Stimulated activated naive CD8-positive, alpha-beta T cell treated with anti-CD3 and anti-CD28 coated beads, Interleukin-15, amount 100 ng/mL, for 72 hours (primary cell): ENCODE data around the gene TMEM167B.

Source experiments
- ATAC-seq: fragments of 150-1000 bp; cut with Tn5 transposase; 2 replicates; pipeline ENCODE4 v1.10.0; 2021; ENCODE audit warnings: mild to moderate bottlenecking, moderate library complexity
- DNase-seq, 2 donors: peaks; one replicate each; pipeline ENCODE4 v3.0.0; 2021 to 2022
- H3K27ac Mint-ChIP-seq, 2 donors: one replicate each; pipeline ENCODE4 v1.8.0; 2022; ENCODE audit warnings: mild to moderate bottlenecking in 2 of 2, mixed read lengths in 2 of 2, moderate library complexity in 2 of 2
- H3K27me3 Mint-ChIP-seq: one replicate; pipeline ENCODE4 v1.8.0; 2022; ENCODE audit warnings: mixed read lengths
- H3K4me1 Mint-ChIP-seq: one replicate; pipeline ENCODE4 v1.8.0; 2022; ENCODE audit warnings: mild to moderate bottlenecking, mixed read lengths
- H3K4me3 Mint-ChIP-seq, 2 donors: one replicate each; pipeline ENCODE4 v1.8.0; 2022; ENCODE audit warnings: mild to moderate bottlenecking in 2 of 2, mixed read lengths in 2 of 2, moderate library complexity in 1 of 2
- H3K9me3 Mint-ChIP-seq, 2 donors: one replicate each; pipeline ENCODE4 v1.8.0; 2022; ENCODE audit warnings: mixed read lengths in 2 of 2

TMEM167B gene

DNA sequence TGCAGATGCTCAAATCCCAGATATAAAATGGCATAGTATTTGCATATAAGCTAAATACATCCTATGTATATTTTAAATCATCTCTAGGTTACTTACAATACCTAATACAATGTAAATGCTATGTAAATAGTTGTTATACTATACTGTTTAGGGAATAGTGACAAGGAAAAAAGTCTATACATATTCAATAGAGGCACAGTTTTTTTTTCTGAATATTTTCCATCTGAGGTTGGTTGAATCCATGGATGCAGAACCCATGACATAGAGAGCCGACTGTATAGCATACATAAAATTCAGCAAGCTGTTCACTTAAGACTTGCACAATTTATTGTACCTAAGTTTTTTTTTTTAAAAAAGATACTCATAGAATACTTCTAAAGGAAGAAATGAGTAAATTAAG, 21.3 kb upstream of the TMEM167B start:
- Mint-ChIP-seq H3K9me3 (no peaks in the 10 kb centered on the region), H3K4me3 (no peak overlapping the region), H3K27me3 (no peaks in the 10 kb centered on the region), H3K27ac (no peak overlapping the region), H3K4me1 (peaks cover 3% of the 10 kb centered on the region)
- DNase-seq: no peak
- ATAC-seq: no peak

DNA sequence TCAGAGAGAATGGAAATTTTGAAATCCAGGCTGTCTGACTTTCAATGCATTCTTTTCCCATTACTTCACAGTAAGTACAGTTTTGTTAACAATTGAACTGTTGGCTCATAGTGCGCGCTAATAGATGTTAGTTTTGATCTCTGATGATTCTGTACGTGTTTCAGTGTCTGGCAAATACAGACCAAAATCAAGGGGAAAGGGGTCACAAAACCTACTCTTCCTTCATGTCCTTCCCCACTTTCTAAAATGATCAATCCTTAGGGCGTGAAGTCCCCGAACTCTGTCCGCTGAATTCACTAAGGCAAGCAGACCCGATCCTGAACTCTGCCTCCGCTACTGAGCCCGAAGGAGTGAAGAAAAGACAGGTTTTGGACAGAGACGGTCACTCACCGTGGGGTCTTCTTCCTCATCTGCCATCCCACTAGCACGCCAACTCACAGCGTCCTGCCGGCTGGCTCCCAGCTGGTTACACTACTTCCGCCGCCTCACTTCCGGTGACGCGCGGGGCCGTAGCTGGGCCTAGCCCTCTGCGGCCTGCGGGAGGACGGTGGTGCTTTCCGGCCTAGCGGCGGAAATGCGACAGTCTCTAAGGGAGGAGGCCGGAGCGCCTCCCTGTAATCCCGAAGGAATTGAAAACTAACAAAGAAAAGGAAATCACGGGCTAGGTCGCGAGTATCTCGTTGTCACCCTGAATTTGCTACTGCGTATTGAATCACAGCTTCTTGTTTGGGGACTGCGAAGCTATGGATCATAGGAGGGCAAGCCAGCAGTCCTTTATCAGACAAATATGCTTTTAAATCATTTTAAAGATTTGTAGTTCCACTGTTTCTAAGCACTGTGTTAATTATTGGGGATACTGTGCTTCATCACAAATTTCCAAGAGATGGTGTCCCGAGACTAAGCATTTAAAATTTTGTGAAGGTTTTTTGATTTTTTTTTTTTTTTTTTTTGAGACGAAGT, 14.8 kb upstream of the TMEM167B start, which contains the start of gene TAF13:
TSS of gene TAF13 (minus strand) at position 473 of the 960 bp plus-strand sequence. CDS start at position 417, 56 bp downstream.
- Mint-ChIP-seq H3K27ac (peak within 1 kb of the TSS; percentile 96 to 99), H3K4me1 (peaks cover 16% of the 10 kb centered on the region)

DNA sequence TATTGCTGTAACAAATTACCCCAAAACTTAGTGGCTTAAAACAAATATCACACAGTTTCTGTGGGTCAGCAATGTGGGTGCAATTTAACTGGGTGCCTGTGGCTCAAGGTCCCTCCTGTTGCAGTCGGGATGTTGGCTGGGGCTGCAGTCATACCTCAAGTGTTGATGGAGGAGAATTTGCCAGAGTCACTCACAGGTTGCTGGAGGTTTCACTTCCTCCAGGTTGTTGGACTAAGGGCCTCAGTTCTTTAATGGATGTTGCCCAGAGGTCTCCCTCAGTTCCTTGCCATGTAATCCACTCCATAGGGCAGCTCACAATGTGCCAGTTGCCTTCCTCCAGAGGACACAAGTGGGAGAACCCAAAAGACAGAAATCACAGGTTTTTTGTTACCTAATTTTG, 12.2 kb upstream of the TMEM167B start:
- H3K9me3 Mint-ChIP-seq: no peaks in the 10 kb centered on the region
- H3K4me3 Mint-ChIP-seq: no peak overlapping the region
- H3K27ac Mint-ChIP-seq: no peak overlapping the region
- ATAC-seq: no peak
- H3K4me1 Mint-ChIP-seq: peaks cover 16% of the 10 kb centered on the region
- DNase-seq: no peak
- no peaks in the 10 kb centered on the region for H3K27me3 Mint-ChIP-seq

More for the DNA sequence above, 14.8 kb upstream of the TMEM167B start, which contains the start of gene TAF13:
- ATAC-seq: peak; percentile 100
- peak; percentile 78 to 90 for DNase-seq
- H3K9me3 Mint-ChIP-seq: no peaks in the 10 kb centered on the region
- peak within 1 kb of the TSS; percentile 98 for H3K4me3 Mint-ChIP-seq
- H3K27me3 Mint-ChIP-seq: no peaks in the 10 kb centered on the region

DNA sequence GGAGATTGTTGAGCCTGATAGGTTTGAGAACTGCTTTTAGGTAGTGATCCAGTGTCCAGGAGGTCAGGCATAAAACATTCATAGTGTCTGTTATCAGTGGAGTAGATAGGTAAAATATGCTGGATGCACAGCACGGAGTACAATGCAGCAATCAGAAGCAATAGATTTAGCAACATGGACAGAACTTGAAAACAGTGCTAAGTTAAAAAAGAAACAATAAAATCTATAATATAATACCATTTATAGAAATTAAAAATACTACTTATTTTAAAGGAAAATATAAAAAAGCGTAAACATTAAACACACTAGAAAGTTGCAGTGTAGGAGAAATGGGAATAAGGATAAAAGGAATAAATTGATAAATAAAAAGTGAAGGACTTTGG, 11.3 kb upstream of the TMEM167B start:
- ATAC-seq: no peak
- no peak overlapping the region for H3K27ac Mint-ChIP-seq
- H3K4me3 Mint-ChIP-seq: no peak overlapping the region
- H3K27me3 Mint-ChIP-seq: no peaks in the 10 kb centered on the region
- H3K4me1 Mint-ChIP-seq: peaks cover 13% of the 10 kb centered on the region
- DNase-seq: no peak
- H3K9me3 Mint-ChIP-seq: no peaks in the 10 kb centered on the region

DNA sequence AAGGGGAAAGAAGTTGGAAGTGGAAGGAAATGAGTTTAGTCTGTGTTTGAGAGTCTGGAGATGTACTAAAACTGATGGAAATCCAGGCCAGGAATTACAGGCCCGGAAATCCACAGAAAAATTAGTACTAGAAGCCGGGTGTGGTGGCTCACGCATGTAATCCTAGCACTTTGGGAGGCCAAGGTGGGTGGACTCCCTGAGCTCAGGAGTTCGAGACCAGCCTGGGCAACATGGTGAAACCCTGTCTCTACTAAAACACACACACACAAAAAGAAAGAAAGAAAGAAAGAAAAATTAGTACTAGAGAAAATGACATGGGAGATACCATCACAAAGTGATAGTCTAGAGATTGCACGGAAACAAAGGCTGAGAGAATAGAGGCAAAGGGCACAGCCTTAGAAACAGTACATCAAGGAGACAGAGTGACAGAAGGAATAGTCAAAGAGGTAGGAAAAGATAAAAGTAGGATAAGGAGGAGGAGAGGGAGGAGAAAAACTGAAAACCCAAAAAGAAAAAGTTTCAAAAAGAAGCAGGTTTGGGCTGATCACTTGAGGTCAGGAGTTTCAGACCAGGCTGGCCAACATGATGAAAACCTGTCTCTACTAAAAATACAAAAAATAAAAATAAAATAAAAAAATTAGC, 10.0 kb upstream of the TMEM167B start:
- Mint-ChIP-seq H3K4me3 (no peak overlapping the region), H3K4me1 (peaks cover 5% of the 10 kb centered on the region), H3K27ac (no peak overlapping the region), H3K27me3 (no peaks in the 10 kb centered on the region), H3K9me3 (no peaks in the 10 kb centered on the region)
- ATAC-seq (no peak), DNase-seq (no peak)

DNA sequence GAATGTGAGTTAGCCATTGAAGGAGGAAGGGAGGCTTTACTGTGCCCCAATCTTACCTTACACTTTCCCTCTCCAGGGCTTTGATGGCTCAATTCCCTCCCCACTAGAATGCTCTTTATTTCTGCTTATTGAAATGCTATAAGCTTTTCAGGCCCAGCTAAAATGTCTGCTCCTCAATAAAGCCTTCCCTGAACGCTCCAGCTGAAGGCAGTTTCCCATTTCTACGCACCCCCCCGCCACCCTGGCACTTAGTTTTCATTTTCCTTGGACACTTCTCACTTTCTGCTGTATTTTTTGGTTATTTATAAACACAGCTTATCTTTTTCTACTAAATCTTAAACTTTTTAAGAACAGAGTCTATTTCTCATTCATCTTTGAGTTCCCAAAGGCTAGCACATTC, 7.1 kb upstream of the TMEM167B start:
- ATAC-seq: no peak
- H3K27ac Mint-ChIP-seq: no peak overlapping the region
- no peak for DNase-seq
- H3K9me3 Mint-ChIP-seq: no peaks in the 10 kb centered on the region
- H3K27me3 Mint-ChIP-seq: no peaks in the 10 kb centered on the region
- no peaks in the 10 kb centered on the region for H3K4me1 Mint-ChIP-seq
- no peak overlapping the region for H3K4me3 Mint-ChIP-seq

DNA sequence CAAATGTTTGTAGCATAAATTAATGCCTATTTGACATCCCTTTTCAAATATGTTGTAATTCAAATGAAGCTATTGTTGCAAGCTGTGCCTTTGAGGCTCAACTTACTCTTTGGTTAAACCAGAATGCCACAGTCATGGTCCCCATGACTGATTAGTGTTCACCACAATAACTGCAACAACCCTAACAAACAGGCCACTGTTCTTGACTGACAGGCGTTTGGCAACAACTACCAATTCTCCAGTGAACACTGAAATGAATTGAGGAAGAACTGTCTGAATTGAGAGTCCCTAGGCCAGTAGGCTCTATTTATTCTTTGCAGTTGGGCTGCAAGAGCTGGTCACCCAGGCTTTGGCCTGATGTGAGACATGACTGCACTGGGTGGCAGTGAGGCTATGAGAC, 6.6 kb upstream of the TMEM167B start:
- H3K9me3 Mint-ChIP-seq: no peaks in the 10 kb centered on the region
- no peaks in the 10 kb centered on the region for H3K4me1 Mint-ChIP-seq
- H3K4me3 Mint-ChIP-seq: no peak overlapping the region
- ATAC-seq (no peak), DNase-seq (no peak)
- H3K27ac Mint-ChIP-seq: no peak overlapping the region
- no peaks in the 10 kb centered on the region for H3K27me3 Mint-ChIP-seq

DNA sequence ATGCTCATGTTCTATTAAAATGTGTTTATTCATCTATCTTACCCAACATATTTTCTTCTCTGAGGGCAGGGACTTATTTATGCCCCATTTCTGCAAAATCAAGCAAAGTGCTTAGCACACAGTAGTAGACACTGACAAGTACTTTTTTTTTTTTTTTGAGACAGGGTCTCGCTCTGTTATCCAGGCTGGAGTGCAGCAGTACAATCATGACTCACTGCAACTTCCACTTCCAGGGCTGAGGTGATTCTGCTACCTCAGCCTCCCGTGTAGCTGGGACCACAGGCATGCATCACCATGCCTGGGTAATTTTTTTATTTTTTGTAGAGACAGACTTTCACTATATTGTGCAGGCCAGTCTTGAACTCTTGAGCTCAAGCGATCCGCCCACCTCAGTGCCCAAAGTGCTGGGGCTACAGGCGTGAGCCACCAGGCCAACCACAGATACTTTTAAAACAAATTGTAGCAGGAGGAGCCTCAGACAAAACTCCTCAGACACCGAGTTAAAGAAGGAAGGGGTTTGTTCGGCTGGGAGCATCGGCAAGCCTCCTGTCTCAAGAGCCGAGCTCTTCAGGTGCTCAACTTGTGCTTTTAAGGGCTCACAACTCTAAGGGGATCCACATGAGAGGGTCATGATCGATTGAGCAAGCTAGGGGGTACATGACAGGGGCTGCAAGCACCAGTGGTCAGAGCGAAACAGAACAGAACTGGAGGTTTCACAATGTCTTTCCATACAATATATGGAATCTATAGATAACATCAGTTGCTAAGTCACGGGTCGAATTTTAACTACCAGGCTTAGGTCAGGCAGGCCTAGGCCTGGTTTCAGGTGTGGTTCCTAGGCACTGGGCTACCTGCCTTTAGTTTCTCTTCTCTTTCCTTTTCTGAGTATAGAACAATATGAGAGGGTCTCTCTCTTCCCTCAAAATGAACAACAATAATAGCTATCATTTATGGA, 5.7 kb upstream of the TMEM167B start:
- H3K27me3 Mint-ChIP-seq: no peaks in the 10 kb centered on the region
- H3K27ac Mint-ChIP-seq: no peak overlapping the region
- no peak overlapping the region for H3K4me3 Mint-ChIP-seq
- peaks cover 8% of the 10 kb centered on the region for H3K4me1 Mint-ChIP-seq
- no peak for DNase-seq
- no peaks in the 10 kb centered on the region for H3K9me3 Mint-ChIP-seq
- ATAC-seq: no peak

DNA sequence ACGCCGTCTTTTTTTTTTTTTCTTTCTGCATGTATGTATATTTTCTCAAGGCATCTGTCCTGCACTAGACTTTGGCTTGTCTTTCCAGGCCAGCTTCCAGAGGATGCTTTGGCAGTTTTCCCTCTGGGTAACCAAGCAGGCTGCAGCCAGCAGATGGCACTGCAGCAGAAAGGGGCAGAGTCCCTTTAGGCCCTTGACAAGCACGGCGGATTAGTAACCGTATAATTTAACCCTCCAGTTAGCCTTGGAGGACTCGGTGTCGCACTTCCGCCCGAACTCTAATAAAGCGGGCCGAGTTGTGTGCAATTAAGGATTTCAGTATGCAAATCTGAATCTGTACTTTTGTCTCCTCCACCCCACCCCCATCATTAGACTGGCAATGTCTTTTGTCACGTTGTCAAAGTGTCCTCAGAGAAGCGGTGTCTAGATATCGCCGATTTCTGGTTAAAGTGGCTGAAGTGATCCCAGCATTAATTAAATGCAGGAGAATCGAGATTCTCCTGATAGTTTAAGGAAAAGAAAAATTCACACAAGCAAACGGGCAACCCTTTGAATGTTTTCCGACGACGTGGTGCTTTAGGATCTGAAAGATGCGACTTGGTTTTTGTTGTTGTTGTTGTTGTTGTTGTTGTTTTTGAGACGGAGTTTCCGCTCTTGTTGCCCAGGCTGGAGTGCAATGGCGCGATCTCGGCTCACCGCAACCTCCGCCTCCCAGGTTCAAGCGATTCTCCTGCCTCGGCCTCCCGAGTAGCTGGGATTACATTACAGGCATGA, 1.1 kb upstream of the TMEM167B start:
- H3K9me3 Mint-ChIP-seq: no peaks in the 10 kb centered on the region
- ATAC-seq (peak; percentile 32), DNase-seq (peak; percentile 43 to 57)
- H3K4me3 Mint-ChIP-seq: peak overlapping the region; percentile 86 to 93
- no peaks in the 10 kb centered on the region for H3K27me3 Mint-ChIP-seq
- peaks cover 30% of the 10 kb centered on the region for H3K4me1 Mint-ChIP-seq
- H3K27ac Mint-ChIP-seq: peak overlapping the region; percentile 52 to 95

DNA sequence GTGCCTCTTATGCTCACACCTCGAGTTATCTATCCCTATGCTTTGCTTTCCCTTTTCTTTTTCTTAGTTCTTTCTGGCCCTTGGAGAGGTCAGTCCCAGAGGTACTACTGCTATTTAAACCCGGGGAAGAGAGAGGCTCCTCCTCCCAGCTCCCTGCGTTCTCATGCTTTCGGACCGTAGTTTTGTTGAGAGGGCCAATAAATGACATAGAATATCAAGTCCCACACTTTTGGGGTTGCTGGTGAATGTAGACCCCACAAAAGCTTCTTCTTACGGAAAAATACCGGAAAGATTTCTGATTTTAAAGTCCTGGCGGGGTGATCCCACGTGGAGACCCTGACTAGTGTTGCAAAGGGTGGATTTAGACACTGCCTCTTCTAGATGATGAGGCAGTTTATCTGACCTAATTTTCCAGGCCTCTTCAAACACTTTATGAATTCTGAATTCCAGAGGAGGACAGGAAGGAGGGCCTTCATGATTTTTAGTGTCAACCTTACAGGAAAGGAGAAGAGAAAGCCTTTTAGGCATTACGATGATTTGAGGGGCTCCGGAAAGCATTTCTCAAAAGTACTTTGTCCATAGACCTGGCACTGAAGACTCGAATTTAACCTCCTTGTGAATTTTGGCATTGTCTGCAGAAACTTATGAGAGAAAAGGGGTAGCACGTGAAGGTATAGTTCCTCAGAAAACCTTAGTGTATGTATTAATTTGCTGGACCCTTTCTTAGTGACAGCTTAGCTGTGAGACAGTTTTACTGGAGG, 694 bp downstream of the TMEM167B start:
- peak overlapping the region; percentile 95 to 96 for H3K27ac Mint-ChIP-seq
- DNase-seq: no peak
- peak overlapping the region; percentile 86 to 93 for H3K4me3 Mint-ChIP-seq
- H3K27me3 Mint-ChIP-seq: no peaks in the 10 kb centered on the region
- no peaks in the 10 kb centered on the region for H3K9me3 Mint-ChIP-seq
- ATAC-seq: peak; percentile 68
- H3K4me1 Mint-ChIP-seq: peaks cover 30% of the 10 kb centered on the region

DNA sequence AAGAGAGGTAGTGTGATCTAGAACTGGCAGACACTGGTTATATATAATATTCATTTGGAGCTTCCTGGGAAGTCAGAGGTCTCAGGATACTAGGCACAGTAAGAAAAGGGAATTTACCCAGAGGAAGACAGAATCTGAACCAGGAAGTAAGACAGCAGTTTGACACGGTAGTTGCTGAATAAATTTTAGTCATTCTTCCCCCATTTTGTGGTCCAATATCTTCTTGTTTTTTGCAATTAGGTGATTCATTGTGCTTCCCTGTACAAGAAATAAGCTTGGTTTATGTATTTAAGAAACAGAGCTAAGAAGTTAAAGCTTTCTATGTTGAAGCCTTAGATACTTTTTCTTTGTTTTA, 1.3 kb downstream of the TMEM167B start:
- DNase-seq: no peak
- Mint-ChIP-seq H3K9me3 (no peaks in the 10 kb centered on the region), H3K27me3 (no peaks in the 10 kb centered on the region), H3K4me1 (peaks cover 30% of the 10 kb centered on the region), H3K4me3 (peak overlapping the region; percentile 86 to 93), H3K27ac (peak overlapping the region; percentile 95 to 96)
- no peak for ATAC-seq

DNA sequence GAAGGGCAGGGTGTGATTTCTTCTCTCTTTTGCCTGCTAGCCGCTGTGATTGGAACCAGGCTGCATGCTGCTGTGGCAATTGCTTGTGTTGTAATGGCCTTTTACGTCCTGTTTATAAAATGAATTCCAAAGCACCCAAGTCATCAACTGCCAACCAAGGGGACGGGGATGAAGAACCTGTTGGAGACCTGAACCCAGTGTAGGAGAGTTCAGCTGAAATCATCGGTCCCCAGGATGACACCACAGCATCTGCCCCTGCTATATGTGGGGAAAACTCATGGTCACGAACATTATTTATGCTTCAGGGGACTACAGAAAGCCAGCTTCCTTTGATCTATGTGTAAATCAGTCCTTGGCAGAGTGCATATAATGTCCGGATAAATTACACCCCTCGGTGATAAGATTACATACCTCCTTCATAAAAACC, 3.8 kb downstream of the TMEM167B start:
- Mint-ChIP-seq H3K27ac (no peak overlapping the region), H3K4me1 (peaks cover 28% of the 10 kb centered on the region), H3K27me3 (no peaks in the 10 kb centered on the region), H3K9me3 (no peaks in the 10 kb centered on the region), H3K4me3 (no peak overlapping the region)
- no peak for DNase-seq
- no peak for ATAC-seq

DNA sequence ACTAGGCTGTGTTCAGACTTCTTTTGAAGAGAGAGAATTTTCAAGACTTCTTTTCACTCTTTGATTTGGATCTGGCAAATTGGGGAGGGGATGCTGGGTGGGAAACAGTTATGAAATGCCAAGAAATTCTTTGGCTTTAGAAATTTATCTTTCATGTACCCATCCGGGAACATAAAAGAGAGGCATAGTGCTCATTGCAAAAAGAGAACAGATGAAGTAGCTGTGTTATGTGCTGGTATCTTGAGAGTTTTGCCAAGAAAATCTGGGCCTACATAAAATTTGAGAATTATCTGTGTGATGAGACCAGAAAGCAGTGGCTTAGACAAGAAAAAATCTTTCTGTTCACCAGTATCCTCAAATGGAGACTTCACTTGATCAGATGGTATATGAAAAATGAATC, 4.3 kb downstream of the TMEM167B start:
- ATAC-seq: no peak
- DNase-seq: no peak
- Mint-ChIP-seq H3K9me3 (no peaks in the 10 kb centered on the region), H3K27ac (no peak overlapping the region), H3K27me3 (no peaks in the 10 kb centered on the region), H3K4me3 (no peak overlapping the region), H3K4me1 (peaks cover 28% of the 10 kb centered on the region)

DNA sequence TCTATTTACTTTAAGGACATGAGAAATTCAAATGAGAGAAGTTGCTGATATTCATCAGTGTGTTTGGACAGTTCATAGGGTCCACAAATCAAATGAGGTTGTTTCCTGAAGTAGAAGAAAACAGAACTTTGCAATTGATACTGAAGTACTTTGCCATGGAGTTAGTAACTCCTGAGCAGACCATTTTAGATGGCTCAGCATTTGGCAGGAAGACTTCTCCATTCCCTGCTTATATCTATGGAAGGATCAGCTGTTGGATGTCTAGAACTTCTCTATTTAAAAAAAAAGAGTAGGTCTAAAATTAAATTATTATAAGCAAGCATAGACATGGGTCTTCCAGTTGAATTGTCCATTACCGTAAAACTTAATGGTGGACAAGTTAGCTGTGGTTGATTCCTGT, 5.1 kb downstream of the TMEM167B start:
- Mint-ChIP-seq H3K9me3 (no peaks in the 10 kb centered on the region), H3K4me1 (peaks cover 28% of the 10 kb centered on the region), H3K4me3 (no peak overlapping the region), H3K27ac (no peak overlapping the region), H3K27me3 (no peaks in the 10 kb centered on the region)
- DNase-seq (no peak), ATAC-seq (no peak)
